ENCODE data around the gene ZNF776.
"Not testable (repeated sequence)": the region's sequence is repeated elsewhere in the genome, so short reads cannot be mapped to it uniquely, and the experiment has no call there.

The ZNF776 gene

GRCh38 chr19:57746580-57747471, at the start of gene ZNF776:
ZNF776 (plus strand) TSS chr19:57746815; CDS start chr19:57747059, 244 bp downstream.
- peak; percentile 86 to 92 for DNase-seq

GRCh38 chr19:57701625-57702024, 45.0 kb upstream of the ZNF776 start:
- DNase-seq: no peak

- DNase-seq: no peak
Observed at GRCh38 chr19:57706346-57706745, 40.3 kb upstream of the ZNF776 start.

GRCh38 chr19:57708641-57709361, 37.8 kb upstream of the ZNF776 start, which contains the start of gene ZNF154:
ZNF154 (minus strand) TSS chr19:57709204; CDS start chr19:57708971, 233 bp downstream.
- peak; percentile 66 to 82 for DNase-seq

GRCh38 chr19:57709616-57710015, 37.0 kb upstream of the ZNF776 start:
- no peak for DNase-seq

- DNase-seq: no peak
Observed at GRCh38 chr19:57712222-57712621, 34.4 kb upstream of the ZNF776 start.

GRCh38 chr19:57719424-57719823, 27.2 kb upstream of the ZNF776 start:
- DNase-seq: no peak

GRCh38 chr19:57719901-57720519, 26.6 kb upstream of the ZNF776 start:
- DNase-seq: no peak

- no peak for DNase-seq
Observed at GRCh38 chr19:57720878-57721277, 25.7 kb upstream of the ZNF776 start.

- peak; percentile 44 to 51 for DNase-seq
Observed at GRCh38 chr19:57738320-57738719, 8.3 kb upstream of the ZNF776 start.

- DNase-seq: not testable (repeated sequence)
Observed at GRCh38 chr19:57738770-57739169, 7.8 kb upstream of the ZNF776 start.

- no peak for DNase-seq
Observed at GRCh38 chr19:57747472-57747807, 825 bp downstream of the ZNF776 start.

GRCh38 chr19:57748029-57748428, 1.4 kb downstream of the ZNF776 start:
- DNase-seq: no peak

- DNase-seq: no peak
Observed at GRCh38 chr19:57754091-57754673, 7.6 kb downstream of the ZNF776 start.

- no peak for DNase-seq
Observed at GRCh38 chr19:57755031-57755430, 8.4 kb downstream of the ZNF776 start.

- no peak for DNase-seq
Observed at GRCh38 chr19:57757941-57758340, 11.3 kb downstream of the ZNF776 start.

- no peak for DNase-seq
Observed at GRCh38 chr19:57759096-57759495, 12.5 kb downstream of the ZNF776 start.

GRCh38 chr19:57769345-57770131, 22.9 kb downstream of the ZNF776 start, which contains the start of gene ZNF586:
ZNF586 (plus strand) TSS chr19:57769676; CDS start chr19:57769843, 167 bp downstream.
- peak; percentile 88 to 91 for DNase-seq

- no peak for DNase-seq
Observed at GRCh38 chr19:57771417-57771816, 24.8 kb downstream of the ZNF776 start.

- no peak for DNase-seq
Observed at GRCh38 chr19:57773488-57773887, 26.9 kb downstream of the ZNF776 start.

GRCh38 chr19:57776764-57777296, 30.2 kb downstream of the ZNF776 start:
- no peak for DNase-seq

- DNase-seq: no peak
Observed at GRCh38 chr19:57778336-57778735, 31.7 kb downstream of the ZNF776 start.
